ENCODE measurements around the gene ADGRG4.
"Not testable (repeated sequence)": the region's sequence is repeated elsewhere in the genome, so short reads cannot be mapped to it uniquely, and the experiment has no call there.

The ADGRG4 gene, protein sequence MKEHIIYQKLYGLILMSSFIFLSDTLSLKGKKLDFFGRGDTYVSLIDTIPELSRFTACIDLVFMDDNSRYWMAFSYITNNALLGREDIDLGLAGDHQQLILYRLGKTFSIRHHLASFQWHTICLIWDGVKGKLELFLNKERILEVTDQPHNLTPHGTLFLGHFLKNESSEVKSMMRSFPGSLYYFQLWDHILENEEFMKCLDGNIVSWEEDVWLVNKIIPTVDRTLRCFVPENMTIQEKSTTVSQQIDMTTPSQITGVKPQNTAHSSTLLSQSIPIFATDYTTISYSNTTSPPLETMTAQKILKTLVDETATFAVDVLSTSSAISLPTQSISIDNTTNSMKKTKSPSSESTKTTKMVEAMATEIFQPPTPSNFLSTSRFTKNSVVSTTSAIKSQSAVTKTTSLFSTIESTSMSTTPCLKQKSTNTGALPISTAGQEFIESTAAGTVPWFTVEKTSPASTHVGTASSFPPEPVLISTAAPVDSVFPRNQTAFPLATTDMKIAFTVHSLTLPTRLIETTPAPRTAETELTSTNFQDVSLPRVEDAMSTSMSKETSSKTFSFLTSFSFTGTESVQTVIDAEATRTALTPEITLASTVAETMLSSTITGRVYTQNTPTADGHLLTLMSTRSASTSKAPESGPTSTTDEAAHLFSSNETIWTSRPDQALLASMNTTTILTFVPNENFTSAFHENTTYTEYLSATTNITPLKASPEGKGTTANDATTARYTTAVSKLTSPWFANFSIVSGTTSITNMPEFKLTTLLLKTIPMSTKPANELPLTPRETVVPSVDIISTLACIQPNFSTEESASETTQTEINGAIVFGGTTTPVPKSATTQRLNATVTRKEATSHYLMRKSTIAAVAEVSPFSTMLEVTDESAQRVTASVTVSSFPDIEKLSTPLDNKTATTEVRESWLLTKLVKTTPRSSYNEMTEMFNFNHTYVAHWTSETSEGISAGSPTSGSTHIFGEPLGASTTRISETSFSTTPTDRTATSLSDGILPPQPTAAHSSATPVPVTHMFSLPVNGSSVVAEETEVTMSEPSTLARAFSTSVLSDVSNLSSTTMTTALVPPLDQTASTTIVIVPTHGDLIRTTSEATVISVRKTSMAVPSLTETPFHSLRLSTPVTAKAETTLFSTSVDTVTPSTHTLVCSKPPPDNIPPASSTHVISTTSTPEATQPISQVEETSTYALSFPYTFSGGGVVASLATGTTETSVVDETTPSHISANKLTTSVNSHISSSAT (N-terminal part only)

DNA sequence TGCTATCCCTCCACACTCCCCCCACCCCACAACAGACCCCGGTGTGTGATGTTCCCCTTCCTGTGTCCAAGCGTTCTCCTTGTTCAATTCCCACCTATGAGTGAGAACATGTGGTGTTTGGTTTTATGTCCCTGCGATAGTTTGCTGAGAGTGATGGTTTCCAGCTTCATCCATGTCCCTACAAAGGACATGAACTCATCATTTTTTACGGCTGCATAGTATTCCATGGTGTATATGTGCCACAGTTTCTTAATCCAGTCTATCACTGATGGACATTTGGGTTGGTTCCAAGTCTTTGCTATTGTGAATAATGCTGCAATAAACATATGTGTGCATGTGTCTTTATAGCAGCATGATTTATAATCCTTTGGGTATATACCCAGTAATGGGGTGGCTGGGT, at the start of gene ADGRG4:
Gene ADGRG4, plus strand, starts transcription at position 243 of the 400 bp plus-strand sequence. CDS start 7,815 bp downstream, outside the sequence.
- not testable (repeated sequence) for DNase-seq

DNA sequence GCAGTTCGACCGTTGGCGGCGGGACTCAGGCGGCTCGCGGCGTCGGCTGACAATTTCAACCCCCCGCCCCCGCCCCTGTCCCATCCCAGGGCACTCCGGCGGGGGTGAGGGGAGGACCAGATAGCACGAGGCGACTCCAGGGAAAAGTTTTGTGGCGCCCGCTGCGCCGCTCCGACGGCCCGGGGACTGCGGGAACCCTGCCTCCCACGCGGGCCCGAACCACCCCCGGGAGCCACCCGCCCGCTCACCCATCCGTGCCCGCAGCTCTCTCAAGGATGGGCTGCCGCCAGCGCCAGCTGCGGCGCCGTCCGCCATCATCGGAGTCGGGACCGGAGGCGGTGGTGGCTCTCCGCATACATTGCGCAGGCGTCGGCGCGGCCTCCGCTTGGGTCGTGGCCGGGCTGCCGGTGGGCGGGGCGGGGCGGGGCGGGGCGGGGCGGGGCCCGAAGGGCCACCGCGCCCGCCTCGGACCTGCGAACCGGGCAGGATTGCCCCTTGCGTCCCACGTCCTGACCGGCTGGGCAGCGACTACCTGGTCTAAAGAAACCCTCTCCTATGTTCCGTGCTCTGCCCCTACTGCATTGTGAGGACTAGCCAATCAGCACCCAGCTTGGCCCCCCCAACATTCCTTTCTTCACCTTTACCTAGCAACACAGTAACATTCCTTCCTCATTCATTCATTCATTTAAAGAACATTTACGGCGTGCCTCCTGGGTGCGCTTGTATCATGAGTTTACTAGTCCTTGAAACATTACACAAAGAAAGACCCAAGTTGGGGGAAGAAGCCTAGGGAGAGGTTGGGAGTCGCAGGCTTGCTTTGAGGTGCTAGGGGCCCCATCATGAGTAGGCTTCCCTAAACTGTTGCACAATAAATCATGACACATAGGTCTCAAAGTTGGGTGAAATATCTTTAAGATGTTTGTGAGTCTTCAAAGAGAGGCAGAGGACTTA, 49.4 kb upstream of the ADGRG4 start, which contains the start of gene MAP7D3:
Gene MAP7D3, minus strand, starts transcription at position 360 of the 951 bp plus-strand sequence. Its CDS starts 42 bp downstream, at position 318.
- peak; percentile 67 for DNase-seq

DNA sequence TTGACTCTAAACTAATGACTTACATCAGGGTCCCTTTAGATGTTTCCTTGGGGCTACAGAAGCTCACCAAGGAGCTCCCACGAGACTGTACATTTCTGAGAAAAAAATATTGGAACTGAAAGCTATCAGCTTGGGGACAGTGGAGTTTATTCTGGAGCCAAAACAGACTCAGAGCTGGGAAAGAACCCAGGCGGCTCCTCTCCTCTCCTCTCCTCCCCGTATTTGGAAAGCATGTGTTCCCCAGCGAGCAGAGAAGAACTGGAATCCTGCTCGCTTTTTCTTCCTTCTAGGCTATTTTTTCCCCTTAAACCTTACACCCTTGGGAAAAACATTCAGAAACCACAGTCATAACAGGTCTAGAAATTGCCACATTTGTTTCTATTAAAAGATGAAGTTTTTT, 45.2 kb upstream of the ADGRG4 start:
- no peak for DNase-seq

DNA sequence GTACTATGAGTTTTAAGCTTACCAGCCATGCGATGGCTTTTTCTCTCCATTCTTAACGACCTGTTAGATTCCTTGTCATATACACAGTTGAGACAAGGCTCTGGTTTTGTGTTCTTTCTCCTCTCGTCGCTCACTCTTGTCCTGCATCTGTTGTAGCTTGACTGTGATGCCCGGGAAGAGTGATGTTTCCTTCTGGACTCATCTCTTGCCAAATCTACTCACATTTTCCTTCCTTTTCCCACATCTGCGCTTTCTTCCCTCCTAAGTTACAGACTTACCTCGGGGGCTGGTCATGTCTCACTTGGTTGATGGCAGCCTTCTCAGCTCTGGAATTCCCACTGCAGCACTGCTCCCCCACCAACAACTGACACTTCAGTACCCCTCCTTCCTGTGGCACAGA, 44.7 kb upstream of the ADGRG4 start:
- DNase-seq: no peak

DNA sequence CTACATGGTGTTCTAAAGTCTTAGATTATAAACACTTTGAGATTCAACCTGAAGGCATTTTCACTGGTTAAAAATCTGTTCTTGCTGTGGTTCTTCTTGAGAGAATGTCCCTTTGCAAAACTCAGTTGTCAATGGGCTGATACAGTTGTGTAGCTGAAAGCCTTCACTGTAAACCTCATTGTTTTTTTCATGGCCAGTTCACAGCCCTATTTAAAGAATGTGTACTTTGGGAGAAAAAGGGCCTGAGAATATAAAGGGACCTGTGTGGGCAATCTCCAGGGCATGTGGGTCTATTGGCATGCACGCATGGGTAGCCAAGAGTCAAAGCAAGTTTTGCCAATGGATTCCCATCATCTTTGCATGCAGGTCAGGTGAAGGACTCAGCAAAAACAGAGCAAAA, 41.8 kb upstream of the ADGRG4 start:
- DNase-seq: no peak

DNA sequence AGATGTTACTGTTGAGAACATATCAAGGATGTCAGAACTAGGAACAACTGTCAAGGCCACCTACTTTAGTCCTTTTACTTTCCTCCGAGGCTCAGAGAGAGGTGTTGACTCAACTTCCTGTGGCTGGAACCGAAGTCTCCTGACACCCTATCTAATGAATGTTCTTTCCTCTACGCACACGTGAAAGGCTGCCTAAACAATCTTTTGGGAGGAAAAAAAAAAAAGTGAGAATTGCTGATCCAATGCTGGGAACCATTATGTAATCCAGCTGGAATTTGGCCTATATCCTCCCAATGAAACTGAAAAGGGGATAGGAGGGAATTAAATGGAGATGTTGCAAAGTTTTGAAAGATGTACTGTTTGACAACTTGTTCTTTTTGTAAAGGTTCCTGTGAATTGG, 41.2 kb upstream of the ADGRG4 start:
- no peak for DNase-seq

DNA sequence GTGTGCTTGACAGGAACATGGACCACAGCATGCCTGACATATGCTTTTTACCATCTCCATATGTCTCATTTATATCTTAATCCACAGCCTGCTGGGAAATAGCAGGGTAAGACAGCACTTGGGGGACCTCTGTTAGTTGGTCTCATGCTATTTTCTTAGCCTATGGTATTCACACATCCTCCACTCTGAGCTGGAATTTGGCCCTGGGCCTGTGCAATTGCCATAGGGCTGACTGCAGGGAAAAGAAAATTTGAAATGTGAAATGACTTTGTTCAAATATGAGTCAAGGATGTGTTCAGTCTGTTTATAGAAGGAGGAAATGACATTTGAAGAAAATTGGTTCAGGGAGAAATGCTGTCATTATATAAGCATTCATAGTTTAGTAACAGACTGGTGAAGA, 40.0 kb upstream of the ADGRG4 start:
- no peak for DNase-seq

DNA sequence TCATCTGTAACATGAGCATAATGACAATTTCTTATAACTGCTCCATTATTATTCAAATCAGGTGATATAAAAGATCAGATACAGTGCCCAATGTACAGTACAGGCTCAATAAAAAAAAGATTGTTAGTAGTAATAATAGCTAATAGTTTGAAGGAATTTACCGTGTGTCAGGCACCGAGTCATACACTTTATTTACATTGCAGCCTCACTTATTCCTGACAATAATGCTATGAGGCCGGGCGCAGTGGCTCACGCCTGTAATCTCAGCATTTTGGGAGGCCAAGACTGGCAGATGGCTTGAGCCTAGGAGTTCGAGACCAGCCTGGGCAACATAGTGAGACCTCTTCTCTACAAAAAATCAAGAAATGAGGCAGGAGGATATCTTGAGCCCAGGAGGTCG, 39.4 kb upstream of the ADGRG4 start:
- DNase-seq: no peak

DNA sequence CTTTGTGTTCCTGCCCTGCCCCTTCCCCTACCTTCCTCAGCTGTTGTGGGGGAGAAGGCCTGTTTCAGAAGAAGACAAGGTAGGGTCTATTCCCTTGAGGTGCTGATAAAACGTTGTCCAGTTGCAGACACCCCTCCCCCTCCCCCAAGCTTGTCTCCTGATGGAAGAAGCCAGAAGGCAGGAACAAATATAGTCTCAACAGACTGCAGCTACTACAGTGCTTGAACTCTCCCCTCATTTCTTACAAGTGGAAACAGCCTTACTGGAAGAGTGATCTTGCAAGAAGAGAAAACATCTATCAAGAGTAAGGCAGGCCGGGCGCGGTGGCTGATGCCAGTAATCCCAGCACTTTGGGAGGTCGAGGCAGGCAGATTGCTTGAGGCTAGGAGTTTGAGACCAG, 38.5 kb upstream of the ADGRG4 start:
- no peak for DNase-seq

DNA sequence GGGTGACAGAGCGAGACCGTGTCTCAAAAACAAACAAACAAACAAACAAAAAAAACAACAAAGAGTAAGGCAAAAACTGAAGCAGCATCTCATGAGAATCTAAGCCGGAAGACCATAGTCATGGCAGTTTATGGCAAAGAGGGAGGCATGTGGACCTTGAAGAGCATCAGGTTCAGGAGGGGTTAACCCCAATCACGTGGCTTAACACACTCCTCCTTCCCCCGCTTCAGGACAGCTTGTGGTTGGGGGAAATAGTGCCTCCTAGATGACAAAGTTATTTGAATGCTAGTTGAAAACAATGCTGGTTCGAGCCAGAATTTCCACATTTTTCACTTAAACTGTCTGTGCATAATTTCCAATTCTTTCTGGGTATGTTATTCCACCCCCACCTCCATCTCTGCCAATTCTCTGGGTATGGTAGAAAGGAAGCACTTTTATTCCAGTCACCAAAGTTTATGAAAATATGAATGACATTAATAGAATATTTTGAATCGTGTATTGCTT, 37.9 kb upstream of the ADGRG4 start:
- no peak for DNase-seq

DNA sequence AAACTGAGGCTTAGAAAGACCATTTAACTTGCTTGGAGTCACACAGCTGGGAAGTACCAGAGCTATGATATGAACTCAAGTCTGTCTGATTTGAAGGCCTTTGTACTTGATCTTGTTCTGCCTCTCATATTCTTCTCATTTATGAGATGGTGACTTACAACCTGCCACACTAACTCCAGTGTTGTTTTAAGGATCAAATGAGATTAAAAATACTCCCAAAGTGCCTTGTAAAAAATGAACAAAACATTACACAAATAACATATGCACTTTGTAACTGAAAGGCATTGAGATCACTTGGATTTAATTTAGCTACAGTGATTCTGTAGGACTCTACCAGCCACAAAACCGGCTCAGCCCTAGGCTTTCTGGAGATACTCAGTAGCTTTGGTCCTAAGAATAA, 33.9 kb upstream of the ADGRG4 start:
- no peak for DNase-seq

DNA sequence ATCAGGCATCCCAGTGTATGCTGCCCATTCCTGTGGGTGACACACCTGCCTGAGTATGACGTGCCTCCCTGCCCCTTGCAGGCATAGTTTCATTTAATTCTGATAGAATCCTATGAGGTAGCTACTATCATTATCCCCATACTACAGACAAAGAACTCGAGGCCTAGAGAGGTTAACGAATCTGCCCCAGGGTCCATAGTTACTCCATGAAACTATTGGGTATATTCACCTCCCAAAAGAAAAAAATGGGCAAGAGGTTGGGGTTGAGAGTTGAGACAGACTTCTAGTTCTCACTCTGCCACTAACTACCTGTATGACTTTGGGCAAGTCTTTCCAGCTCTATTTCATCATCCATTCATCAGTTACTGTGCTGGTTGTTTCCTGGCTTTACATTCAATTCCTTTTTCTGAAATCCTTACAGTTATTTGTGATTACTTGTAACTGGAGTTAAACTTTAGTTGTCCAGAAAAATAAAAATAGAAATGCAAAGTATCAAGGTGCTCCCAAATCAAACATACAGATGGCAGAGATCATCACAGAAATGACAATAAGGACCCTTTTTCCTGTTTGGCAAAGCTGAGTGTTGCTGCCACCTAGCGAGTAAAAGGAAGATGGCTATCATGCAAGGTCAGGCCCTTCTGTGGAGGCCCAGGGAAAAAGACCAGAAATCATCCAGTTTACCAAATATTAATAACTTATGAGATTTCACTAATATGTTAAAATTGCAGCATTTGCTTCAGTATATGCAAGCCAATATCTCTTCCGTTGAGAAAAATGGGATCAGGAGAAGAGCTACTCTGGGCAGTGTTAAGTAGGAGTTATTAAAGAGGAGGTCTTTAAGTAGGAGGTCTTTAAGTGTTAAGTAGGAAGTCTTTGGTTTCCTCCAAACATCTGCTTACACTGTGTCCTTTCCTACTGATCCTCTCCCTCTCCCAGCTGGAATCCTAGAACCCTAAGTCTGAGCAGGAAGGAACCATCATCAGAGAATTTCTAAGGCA, 32.4 kb upstream of the ADGRG4 start:
- peak; percentile 72 for DNase-seq

DNA sequence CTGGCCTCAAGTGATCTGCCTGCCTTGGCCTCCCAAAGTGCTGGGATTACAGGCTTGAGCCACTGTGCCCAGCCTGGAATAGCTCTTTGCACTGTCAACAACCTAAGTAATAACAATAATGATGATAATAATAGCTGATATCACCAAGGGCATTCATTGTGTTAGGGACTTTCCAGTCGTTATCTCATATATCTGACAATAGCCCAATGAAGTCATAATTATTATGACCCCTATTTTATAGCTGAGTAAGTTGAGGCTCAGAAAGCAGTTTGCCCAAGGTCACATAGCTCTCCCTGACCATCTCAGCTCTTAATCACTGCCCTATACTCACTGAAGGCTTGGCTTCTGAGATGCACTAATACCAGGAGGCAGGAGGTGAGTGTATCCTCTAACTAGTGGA, 30.8 kb upstream of the ADGRG4 start:
- DNase-seq: no peak

DNA sequence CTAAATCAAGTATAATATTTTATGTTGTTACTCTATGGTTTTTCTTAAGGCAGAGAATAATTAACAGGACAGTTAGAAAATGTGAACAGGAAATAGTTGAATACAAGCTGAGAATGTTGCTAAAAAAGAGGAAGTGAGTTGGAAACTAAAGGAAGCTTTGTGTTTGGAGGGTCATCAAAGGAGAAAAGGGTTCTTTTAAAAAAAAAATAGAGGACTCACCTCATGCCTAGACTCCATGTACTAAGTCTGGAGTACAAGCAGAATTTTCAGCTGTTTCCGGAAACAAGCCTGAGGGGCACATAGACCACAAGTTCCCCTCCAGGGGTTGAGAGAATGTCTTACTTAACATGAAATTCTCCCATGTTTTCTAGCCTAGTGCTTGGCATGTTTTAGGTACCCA, 29.5 kb upstream of the ADGRG4 start:
- DNase-seq: no peak

DNA sequence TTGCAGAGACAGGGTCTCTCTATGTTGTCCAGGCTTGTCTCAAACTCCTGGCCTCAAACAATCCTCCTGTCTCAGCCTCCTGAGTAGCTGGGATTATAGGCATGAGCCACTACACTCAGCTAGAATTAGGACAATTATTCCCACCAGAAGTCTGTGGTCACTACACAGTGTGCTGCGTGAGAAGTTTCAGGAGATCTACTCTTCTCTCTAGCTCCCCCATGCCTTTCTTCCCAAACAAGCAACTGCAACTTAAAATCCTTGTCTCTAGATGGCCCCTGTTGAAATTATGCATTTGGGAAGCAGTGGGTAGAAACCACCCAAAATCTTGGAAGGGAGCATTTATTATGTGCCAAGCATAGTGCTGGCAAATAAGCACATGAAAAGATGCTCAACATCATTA, 28.4 kb upstream of the ADGRG4 start:
- no peak for DNase-seq

DNA sequence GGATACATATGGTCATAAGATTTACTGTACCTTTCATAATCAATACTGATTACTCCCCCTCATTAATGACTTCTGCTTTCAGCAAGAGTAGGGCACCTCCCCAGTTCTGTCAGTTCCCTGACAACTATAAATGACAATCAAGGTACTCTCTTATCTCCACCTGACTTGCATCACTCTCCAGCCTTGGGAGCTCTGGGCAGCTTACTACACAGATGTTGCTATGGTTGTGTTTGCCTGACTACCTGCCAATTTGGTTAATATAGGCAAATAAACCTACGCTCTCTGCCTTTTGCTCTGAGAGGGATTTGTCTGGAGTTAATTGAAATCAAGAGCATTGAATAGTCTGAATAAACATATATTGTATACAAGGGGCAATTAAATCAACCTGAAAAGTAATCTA, 26.8 kb upstream of the ADGRG4 start:
- DNase-seq: no peak

DNA sequence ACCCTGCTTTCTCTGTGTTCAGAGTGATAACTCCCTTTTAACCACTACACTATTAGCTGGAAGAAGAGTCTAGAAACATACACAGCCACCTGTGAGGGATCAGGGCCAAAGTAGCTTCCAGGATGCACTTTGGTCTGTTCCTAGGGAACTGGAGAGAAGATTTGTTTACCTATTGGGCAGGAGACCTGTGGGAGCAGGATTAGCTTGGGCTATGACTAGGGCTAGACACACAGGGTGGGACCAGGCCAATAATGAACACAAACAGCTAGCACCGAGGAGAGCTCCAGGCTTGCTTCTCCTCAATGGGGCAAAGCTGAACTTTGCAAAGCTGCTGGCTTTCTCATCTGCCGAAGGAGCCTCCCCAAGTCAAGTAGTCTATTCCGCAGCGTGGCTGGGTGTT, 25.2 kb upstream of the ADGRG4 start:
- no peak for DNase-seq

DNA sequence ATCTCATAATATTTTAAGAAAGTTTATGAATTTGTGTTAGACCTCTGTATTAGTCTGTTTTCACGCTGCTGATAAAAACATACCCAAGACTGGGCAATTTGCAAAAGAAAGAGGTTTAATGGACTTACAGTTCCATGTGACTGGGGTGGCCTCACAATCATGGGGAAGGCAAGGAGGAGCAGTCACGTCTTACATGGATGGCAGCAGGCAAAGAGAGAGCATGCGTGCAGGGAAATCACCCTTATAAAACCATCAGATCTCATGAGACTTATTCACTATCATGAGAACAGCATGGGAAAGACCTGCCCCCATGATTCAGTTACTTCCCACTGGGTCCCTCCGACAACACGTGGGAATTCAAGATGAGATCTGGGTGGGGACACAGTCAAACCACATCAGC, 14.4 kb upstream of the ADGRG4 start:
- not testable (repeated sequence) for DNase-seq

DNA sequence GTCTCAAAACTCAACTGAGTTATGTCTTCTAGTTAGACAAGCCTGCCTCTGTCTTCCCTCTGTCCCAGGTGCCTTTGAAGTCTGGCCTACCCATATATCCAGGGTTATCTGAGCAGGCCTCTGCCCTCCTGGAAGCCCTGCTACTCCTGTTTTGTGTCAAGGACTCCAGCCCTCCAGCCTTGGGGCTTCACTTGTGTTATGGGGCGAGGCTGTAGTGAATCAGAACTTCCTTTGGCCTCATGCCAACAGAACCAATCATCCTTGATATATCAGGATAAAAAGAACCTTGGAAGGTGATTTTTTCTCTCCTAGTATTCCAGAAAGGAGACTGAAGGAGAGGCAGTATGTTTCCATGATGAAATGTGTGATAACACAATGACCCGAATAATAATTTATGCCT, 8.9 kb upstream of the ADGRG4 start:
- DNase-seq: no peak

DNA sequence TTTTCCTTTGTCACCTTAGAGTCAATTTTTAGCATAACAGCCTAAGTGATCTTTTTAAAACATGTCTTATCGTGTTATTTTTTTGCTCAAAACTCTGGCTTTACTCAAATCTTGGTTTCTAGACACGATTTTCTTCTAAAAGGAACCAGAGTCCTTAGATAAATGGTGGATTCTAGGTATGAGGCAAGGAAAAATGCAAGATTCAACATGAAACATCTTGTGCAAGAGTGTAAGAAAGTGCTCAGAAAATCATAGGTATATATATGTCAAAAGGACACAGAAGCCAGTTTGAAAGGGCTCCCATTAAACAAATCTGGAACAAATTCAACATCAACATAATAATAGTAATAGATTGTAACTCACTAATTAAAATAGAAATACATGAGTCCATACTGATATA, 8.1 kb upstream of the ADGRG4 start:
- no peak for DNase-seq
